Kidney (tissue), 14 donors: Measurements from ENCODE around the gene ZSCAN10. TPM values are rescaled to one million over a fixed set of nuclear protein-coding genes. Genes with fewer than 3 reads are reported as not detected.

ENCODE experiments used
- DNase-seq, 5 donors: peaks; one replicate each; pipeline ENCODE4 v3.0.0-alpha.2; 2013 to 2020
- FAIRE-seq: peaks from 2 replicates; lab custom pipeline; 2012; peaks lifted over from hg19 to GRCh38; lab: Jason Lieb, UNC
- H3K27ac ChIP-seq, 2 donors: one replicate each; pipeline ENCODE4 v1.7.0; 2013; ENCODE audit warnings: low read depth in 2 of 2, low read length in 2 of 2, inconsistent platforms in 1 of 2
- H3K27me3 ChIP-seq: one replicate; pipeline ENCODE4 v1.7.1; 2013; ENCODE audit warnings: low read length, inconsistent platforms; ENCODE audit not compliant: control insufficient read depth, insufficient read depth
- H3K36me3 ChIP-seq, 3 donors: one replicate each; pipeline versions ENCODE4 v1.7.0 to v1.7.1; 2013; ENCODE audit warnings: low read length in 3 of 3, control low read depth in 1 of 3, inconsistent platforms in 1 of 3; ENCODE audit not compliant: insufficient read depth in 3 of 3, control insufficient read depth in 2 of 3
- H3K4me1 ChIP-seq, 3 donors: one replicate each; pipeline versions ENCODE4 v1.7.0 to v1.7.1; 2013; ENCODE audit warnings: low read length in 3 of 3, inconsistent platforms in 1 of 3, low read depth in 1 of 3; ENCODE audit not compliant: control insufficient read depth in 2 of 3, insufficient read depth in 2 of 3
- H3K4me3 ChIP-seq, 3 donors: one replicate each; pipeline versions ENCODE4 v1.7.0 to v1.8.1; 2013; ENCODE audit warnings: low read length in 3 of 3, control low read depth in 1 of 3, inconsistent platforms in 1 of 3
- H3K9ac ChIP-seq, 3 donors: one replicate each; pipeline versions ENCODE4 v1.7.0 to v1.7.1; 2013; ENCODE audit warnings: low read length in 3 of 3, control low read depth in 1 of 3, inconsistent platforms in 1 of 3
- H3K9me3 ChIP-seq, 3 donors: one replicate each; pipeline versions ENCODE4 v1.7.0 to v1.7.1; 2013; ENCODE audit warnings: low read length in 3 of 3, control low read depth in 1 of 3, inconsistent platforms in 1 of 3; ENCODE audit not compliant: control insufficient read depth in 2 of 3, insufficient read depth in 1 of 3
- CTCF ChIP-seq: IDR thresholded peaks from 3 replicates; pipeline ENCODE4 v1.5.1; 2012; ENCODE audit warnings: mild to moderate bottlenecking, moderate library complexity, borderline replicate concordance; ENCODE audit not compliant: insufficient read depth; ENCODE audit errors: extremely low read depth
- intact Hi-C: fragments of 100-400 bp; cut with DNase I; formaldehyde crosslinking; loops from one replicate; pipeline ENCODE4 v1.11.1; 2022
- polyA plus RNA-seq: library from polyadenylated mRNA; stranded (reverse); fragments of 350-450 nt; fragmentation: Illumina TruSeq; extraction: RNeasy Lipid Tissue Mini Kit (QIAGEN cat#74804); gene quantifications from one replicate; pipeline ENCODE4 v1.2.3, GENCODE V29; 2014; ENCODE audit warnings: low read depth, low replicate concordance; ENCODE audit not compliant: insufficient read depth
- total RNA-seq: library from RNA; stranded (reverse); fragmentation: NEBNext Ultra II Directional; extraction: Animal tissue kit (Norgen Biotek cat#: 25700); gene quantifications from one replicate; pipeline ENCODE4 v1.2.1, GENCODE V29; 2021
- donor health status: control.
- donor health status: control.
- donor health status: control.
- donor health status: control.
- donor health status: control.
- donor health status: DM: yes; HTN: yes; CAD: no.
- donor health status: Normal renal cell carcinoma (clear cell type).

Gene ZSCAN10
- total and polyA plus RNA-seq, 2 donors from 2014 or later = not detected

- no peak for FAIRE-seq
- intact Hi-C loops = no loop called here
Measured at GRCh38 chr16:3089717-3090592, 9.1 kb downstream of the ZSCAN10 start.

GRCh38 chr16:3088925-3089716 is 10.0 kb downstream of the ZSCAN10 start:
- intact Hi-C loops = no loop called here
- Histone ChIP-seq H3K27me3 (no peaks in the 10 kb centered on the region), H3K4me1 (peaks cover 0 to 4% (median 3%) of the 10 kb centered on the region in 3 donors), H3K36me3 (no peaks in the 10 kb centered on the region), H3K9ac (no peak overlapping the region), H3K9me3 (no peaks in the 10 kb centered on the region), H3K4me3 (no peak overlapping the region), H3K27ac (no peak overlapping the region)
- peak in 1 of 5 donors; percentile 76 for DNase-seq
- TF ChIP-seq CTCF = no peak
- no peak for FAIRE-seq

More at GRCh38 chr16:3089717-3090592, 9.1 kb downstream of the ZSCAN10 start:
- no peak overlapping the region for H3K27ac ChIP-seq
- H3K9ac ChIP-seq = no peak overlapping the region
- H3K9me3 ChIP-seq = no peaks in the 10 kb centered on the region
- H3K4me3 ChIP-seq = no peak overlapping the region
- no peaks in the 10 kb centered on the region for H3K36me3 ChIP-seq
- peak in 1 of 5 donors; percentile 74 for DNase-seq
- H3K4me1 ChIP-seq = peaks cover 0 to 4% (median 3%) of the 10 kb centered on the region in 3 donors
- TF ChIP-seq CTCF = no peak
- H3K27me3 ChIP-seq = no peaks in the 10 kb centered on the region

- Histone ChIP-seq H3K9me3 (no peaks in the 10 kb centered on the region), H3K36me3 (no peaks in the 10 kb centered on the region), H3K27ac (no peak overlapping the region), H3K4me1 (peaks cover 0 to 4% (median 3%) of the 10 kb centered on the region in 3 donors), H3K27me3 (no peaks in the 10 kb centered on the region), H3K9ac (no peak overlapping the region), H3K4me3 (no peak overlapping the region)
- FAIRE-seq (no peak), DNase-seq (peak in 2 of 5 donors; percentile 35 to 47)
- intact Hi-C loops = no loop called here
- no peak for TF ChIP-seq CTCF
Measured at GRCh38 chr16:3088450-3088849, 10.6 kb downstream of the ZSCAN10 start.
